GM12891 (cell line): ENCODE measurements around the gene ACSF3.

ENCODE experiments used
- DNase-seq: peaks from one replicate; pipeline ENCODE4 v3.0.0; 2011; ENCODE audit warnings: low spot score; ENCODE audit not compliant: insufficient read length
- FAIRE-seq: peaks from 2 replicates; lab custom pipeline; 2011; peaks lifted over from hg19 to GRCh38; lab: Jason Lieb, UNC
- PAX5 ChIP-seq: IDR thresholded peaks from 2 replicates; pipeline ENCODE4 v1.6.1; 2011; ENCODE audit warnings: low read length, moderate library complexity, mild to moderate bottlenecking; ENCODE audit not compliant: insufficient read depth, severe bottlenecking
- POLR2A ChIP-seq: IDR thresholded peaks from 2 replicates; pipeline ENCODE4 v1.6.1; 2011; ENCODE audit warnings: low read depth, low read length, control low read depth
- POLR2AphosphoS5 ChIP-seq: IDR thresholded peaks from 2 replicates; pipeline ENCODE4 v1.6.1; 2011; ENCODE audit warnings: low read depth, low read length, control low read depth
- POU2F2 ChIP-seq: IDR thresholded peaks from 2 replicates; pipeline ENCODE4 v1.6.1; 2011; ENCODE audit warnings: low read depth, mild to moderate bottlenecking, control low read depth, low read length, moderate library complexity
- SPI1 ChIP-seq: IDR thresholded peaks from 2 replicates; pipeline ENCODE4 v1.6.1; 2011; ENCODE audit warnings: low read depth, low read length, control low read depth
- TAF1 ChIP-seq: IDR thresholded peaks from 2 replicates; pipeline ENCODE4 v1.6.1; 2011; ENCODE audit warnings: low read depth, low read length, control low read depth

Gene ACSF3

DNA sequence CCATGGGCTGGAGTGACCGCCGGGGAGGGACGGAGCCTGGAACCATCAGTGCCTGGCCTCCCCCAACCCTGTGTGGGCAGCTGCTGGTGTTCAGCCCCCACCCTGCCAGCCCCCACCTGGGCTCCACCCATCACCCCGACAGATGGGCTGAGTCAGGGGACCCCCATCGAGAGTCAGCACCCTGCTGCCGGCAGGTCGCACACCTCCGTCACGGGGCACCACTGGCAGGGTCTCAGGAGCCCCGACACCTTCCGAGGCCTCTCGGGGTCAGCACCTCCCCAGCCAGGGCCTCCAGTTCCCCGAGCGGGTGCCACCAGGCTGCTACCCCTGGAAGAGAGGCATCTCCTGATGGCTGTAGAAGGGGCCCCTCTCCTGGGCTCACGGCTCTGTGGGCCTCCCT lies 38.3 kb upstream of the ACSF3 start:
- no peak for TF ChIP-seq TAF1
- no peak for TF ChIP-seq POU2F2
- TF ChIP-seq POLR2A = no peak
- TF ChIP-seq PAX5 = no peak
- TF ChIP-seq SPI1 = no peak
- TF ChIP-seq POLR2AphosphoS5 = no peak
- FAIRE-seq (no peak), DNase-seq (no peak)

GRCh38 chr16:89055894-89056555 lies 37.6 kb upstream of the ACSF3 start:
- TF ChIP-seq POLR2AphosphoS5 = no peak
- TF ChIP-seq PAX5 = no peak
- FAIRE-seq (peak; percentile 35), DNase-seq (no peak)

DNA sequence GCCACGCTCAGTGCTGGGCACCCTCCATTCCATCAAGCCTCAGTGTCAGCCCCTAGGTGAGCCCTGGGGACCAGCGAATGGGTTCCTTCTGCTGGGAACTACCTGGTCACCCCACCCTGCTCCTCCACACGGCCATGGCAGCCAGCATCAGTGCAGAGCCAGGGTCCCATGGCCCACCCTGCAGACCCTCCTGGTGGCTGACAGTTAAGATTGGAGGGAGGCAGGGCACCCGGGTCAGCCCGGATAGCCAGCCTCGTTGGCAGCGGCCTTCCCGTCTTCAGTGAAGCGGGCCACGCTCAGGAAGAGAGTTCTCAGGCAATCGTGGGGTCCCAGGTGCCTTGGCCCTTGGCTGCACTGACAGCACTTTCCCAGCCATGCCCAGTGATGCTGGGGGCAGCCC lies 37.1 kb upstream of the ACSF3 start:
- no peak for FAIRE-seq
- no peak for TF ChIP-seq SPI1
- TF ChIP-seq TAF1 = no peak
- no peak for TF ChIP-seq PAX5
- TF ChIP-seq POLR2A = no peak
- no peak for TF ChIP-seq POU2F2
- no peak for TF ChIP-seq POLR2AphosphoS5

GRCh38 chr16:89057738-89058137 lies 35.9 kb upstream of the ACSF3 start:
- TF ChIP-seq PAX5 = no peak
- TF ChIP-seq POLR2AphosphoS5 = no peak
- no peak for TF ChIP-seq TAF1
- no peak for TF ChIP-seq POU2F2
- TF ChIP-seq POLR2A = no peak
- TF ChIP-seq SPI1 = no peak
- DNase-seq = no peak
- no peak for FAIRE-seq

More for the DNA sequence above, 37.1 kb upstream of the ACSF3 start:
- no peak for DNase-seq

- FAIRE-seq (no peak), DNase-seq (no peak)
- TF ChIP-seq TAF1 = no peak
- no peak for TF ChIP-seq POLR2AphosphoS5
- TF ChIP-seq POLR2A = no peak
- no peak for TF ChIP-seq POU2F2
- TF ChIP-seq SPI1 = no peak
- no peak for TF ChIP-seq PAX5
Measured at GRCh38 chr16:89058812-89059211, 34.8 kb upstream of the ACSF3 start.

DNA sequence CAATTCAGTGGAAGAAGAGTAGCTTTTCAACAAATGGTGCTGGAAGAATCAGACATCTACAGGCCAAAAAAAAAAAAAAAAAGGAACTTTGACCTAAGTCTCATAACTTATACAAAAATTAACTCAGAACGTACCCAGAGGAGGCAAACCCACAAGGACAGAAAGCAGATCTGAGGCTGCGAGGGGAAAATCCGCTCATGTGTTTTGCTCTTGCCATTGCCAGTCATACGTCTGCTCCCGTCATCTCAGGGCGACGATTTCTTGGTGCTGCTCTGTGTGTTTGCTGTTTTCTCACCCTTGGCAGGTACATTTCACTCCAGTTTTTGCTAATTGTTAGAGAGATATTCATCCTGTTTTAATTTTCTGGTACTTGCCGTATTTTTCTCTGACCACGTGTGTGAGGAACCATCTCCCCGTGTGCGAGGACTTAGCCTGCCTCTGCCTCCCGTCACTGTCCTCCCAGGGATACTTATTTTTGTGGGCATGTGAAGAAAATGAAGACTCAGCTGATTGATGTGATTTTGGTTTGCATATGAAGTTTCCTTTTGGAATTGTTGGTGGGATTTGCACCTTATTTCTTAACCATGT lies 33.4 kb upstream of the ACSF3 start:
- FAIRE-seq = peak; percentile 89
- no peak for DNase-seq

DNA sequence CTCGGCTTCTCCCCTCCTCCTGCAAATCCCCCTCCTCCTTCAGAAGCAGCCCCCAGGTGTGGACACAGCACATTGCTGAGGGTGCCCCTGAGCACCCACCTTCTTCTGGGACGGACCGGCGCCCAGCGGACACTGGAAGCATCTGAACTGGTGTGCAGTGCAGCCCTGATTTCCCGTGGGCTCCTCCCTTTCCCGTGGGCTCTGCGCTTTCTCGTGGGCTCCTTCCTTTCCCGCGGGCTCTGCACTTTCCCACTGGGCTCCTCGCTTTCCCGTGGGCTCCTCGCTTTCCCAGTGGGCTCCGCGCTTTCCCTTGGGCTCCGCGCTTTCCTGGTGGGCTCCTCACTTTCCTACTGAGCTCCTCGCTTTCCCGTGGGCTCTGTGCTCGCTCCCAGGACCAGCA lies 32.6 kb upstream of the ACSF3 start:
- TF ChIP-seq PAX5 (no peak), SPI1 (no peak)
- FAIRE-seq = no peak

More for the DNA sequence above, 33.4 kb upstream of the ACSF3 start:
- TF ChIP-seq POLR2AphosphoS5 (peak; percentile 40; the same call in 1 of the 2 replicates), TAF1 (peak; percentile 64; the same call in 1 of the 2 replicates), POU2F2 (peak; percentile 26; the same call in 1 of the 2 replicates), POLR2A (peak; percentile 74), PAX5 (no peak), SPI1 (peak; percentile 55)

DNA sequence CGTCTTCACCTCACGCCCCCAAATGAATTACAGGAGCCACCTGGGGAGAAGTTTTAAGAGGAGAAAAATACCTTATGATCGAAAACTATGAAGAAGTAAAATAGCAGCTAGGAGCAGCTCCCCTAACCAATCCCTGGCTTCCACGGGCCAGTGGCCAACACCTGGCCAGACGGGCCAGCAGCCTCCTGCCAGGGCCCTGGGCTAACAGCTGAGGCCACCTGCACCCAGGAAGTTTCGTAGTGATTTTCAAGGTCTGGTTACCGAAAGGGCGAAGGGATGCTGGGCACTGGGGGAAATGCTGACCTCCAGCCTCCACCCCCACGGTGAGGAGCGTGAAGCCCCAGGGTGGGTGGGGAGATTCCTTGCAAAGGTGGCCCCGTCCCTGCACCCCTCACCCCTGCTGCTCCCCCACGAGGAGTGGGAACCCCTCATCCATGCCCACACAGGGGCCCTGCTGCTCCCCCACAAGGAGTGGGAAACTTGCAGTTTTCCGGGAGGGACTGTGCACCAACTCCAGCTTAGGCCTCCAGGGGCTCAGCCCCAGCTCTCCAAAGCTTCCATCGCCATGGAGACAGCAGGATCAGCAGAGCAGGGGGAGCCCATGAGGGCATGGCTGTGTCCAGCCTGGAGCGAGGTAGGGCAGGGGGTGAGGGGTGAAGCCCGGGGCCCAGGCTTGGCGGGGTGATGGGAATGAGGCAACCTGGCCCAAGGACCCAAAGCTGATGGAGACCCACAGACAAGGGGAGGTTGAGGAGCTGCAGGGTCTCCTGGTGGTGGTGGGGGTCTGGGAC lies 31.9 kb upstream of the ACSF3 start:
- TF ChIP-seq SPI1 = no peak
- TF ChIP-seq POU2F2 = no peak
- TF ChIP-seq POLR2A = no peak
- TF ChIP-seq TAF1 = no peak
- no peak for TF ChIP-seq PAX5
- TF ChIP-seq POLR2AphosphoS5 = no peak
- DNase-seq = no peak
- peak; percentile 28 for FAIRE-seq

More for the DNA sequence above, 32.6 kb upstream of the ACSF3 start:
- DNase-seq = no peak

GRCh38 chr16:89062389-89063345 lies 31.0 kb upstream of the ACSF3 start:
- TF ChIP-seq POLR2AphosphoS5 = no peak
- no peak for TF ChIP-seq SPI1
- DNase-seq (no peak), FAIRE-seq (peak; percentile 86)
